SK-N-MC (cell line): ENCODE data around the gene TRIM47.

Experiments used
- DNase-seq: peaks from one replicate; pipeline ENCODE4 v3.0.0-alpha.2; 2011; ENCODE audit warnings: low read depth, low spot score
- H3K27ac ChIP-seq: fragments of 200-600 bp; sonication (generic); 2 replicates; pipeline ENCODE4 v1.5.1; 2016; ENCODE audit warnings: mixed run types
- H3K36me3 ChIP-seq: fragments of 200-600 bp; sonication (generic); 2 replicates; pipeline ENCODE4 v1.6.1; 2017; ENCODE audit warnings: antibody characterized with exemption, low read length, mixed read lengths; ENCODE audit not compliant: insufficient read depth
- H3K4me3 ChIP-seq: fragments of 200-600 bp; sonication (generic); 2 replicates; pipeline ENCODE4 v1.5.1; 2016
- H3K9ac ChIP-seq: fragments of 200-600 bp; sonication (generic); 2 replicates; pipeline ENCODE4 v1.8.0; 2017; ENCODE audit warnings: mixed run types, mixed read lengths; ENCODE audit not compliant: insufficient read length
- H3K9me3 ChIP-seq: fragments of 200-600 bp; sonication (generic); 2 replicates; pipeline ENCODE4 v1.6.1; 2017; ENCODE audit warnings: low read depth, mild to moderate bottlenecking, antibody characterized with exemption, low read length, moderate library complexity, mixed read lengths
- EZH2 ChIP-seq: fragments of 200-600 bp; sonication (generic); IDR thresholded peaks from one replicate; pipeline ENCODE4 v1.6.1; 2017; ENCODE audit warnings: antibody characterized with exemption
- FOXP2 ChIP-seq: optimal IDR thresholded peaks from 2 replicates; pipeline ENCODE3; 2011; ENCODE audit warnings: mild to moderate bottlenecking, moderate library complexity; ENCODE audit not compliant: insufficient read depth; ENCODE audit errors: extremely low read length, control extremely low read depth
- POLR2AphosphoS5 ChIP-seq: IDR thresholded peaks from 2 replicates; pipeline ENCODE4 v1.6.1; 2012; ENCODE audit warnings: mild to moderate bottlenecking, low read depth, low read length, borderline replicate concordance

Gene TRIM47

GRCh38 chr17:75885431-75885830, 7.0 kb upstream of the TRIM47 start:
- no peak overlapping the region for H3K27ac ChIP-seq
- no peak overlapping the region for H3K4me3 ChIP-seq
- no peaks in the 10 kb centered on the region for H3K36me3 ChIP-seq
- TF ChIP-seq POLR2AphosphoS5, result no peak
- TF ChIP-seq EZH2, result no peak
- TF ChIP-seq FOXP2, result no peak
- no peak overlapping the region for H3K9ac ChIP-seq
- H3K9me3 ChIP-seq, result no peaks in the 10 kb centered on the region
- DNase-seq, result no peak

DNA sequence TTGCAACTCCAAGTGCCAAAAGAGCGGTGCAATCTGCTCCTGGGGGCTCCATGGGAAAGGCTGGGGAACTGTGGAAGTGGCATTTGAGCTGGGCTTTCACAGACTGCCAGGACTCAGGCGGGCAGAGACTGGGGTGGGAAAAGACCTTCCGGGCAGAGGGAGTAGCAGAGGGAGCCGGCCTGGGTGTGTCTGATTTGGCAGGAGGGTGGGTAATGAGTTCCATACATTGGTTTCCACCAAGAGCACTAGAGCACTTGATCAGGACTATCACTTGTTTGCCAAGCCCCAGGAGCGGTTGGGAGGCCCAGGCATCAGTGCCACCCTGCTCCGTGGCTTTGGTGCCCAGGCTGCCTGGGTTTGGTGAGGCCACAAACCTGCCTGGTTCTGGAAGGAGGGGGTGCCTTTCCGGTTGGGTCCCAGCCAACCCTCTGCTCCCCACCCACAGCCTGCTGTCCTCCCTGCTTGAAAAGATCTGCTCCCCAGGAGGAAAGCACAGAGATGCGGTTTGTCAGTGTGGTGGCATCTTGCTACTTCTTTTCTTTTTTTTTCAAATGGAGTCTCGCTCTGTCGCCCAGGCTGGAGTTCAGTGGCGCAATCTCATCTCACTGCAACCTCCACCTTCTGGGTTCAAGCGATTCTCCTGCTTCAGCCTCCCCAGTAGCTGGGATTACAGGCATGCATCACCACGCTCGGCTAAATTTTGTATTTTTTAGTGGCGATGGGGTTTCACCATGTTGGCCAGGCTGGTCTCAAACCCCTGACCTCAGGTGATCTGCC, 3.5 kb upstream of the TRIM47 start:
- Histone ChIP-seq H3K9ac (no peak overlapping the region), H3K27ac (no peak overlapping the region), H3K4me3 (no peak overlapping the region), H3K36me3 (no peaks in the 10 kb centered on the region), H3K9me3 (no peaks in the 10 kb centered on the region)
- TF ChIP-seq FOXP2 (no peak), POLR2AphosphoS5 (no peak), EZH2 (no peak)
- DNase-seq, result no peak

DNA sequence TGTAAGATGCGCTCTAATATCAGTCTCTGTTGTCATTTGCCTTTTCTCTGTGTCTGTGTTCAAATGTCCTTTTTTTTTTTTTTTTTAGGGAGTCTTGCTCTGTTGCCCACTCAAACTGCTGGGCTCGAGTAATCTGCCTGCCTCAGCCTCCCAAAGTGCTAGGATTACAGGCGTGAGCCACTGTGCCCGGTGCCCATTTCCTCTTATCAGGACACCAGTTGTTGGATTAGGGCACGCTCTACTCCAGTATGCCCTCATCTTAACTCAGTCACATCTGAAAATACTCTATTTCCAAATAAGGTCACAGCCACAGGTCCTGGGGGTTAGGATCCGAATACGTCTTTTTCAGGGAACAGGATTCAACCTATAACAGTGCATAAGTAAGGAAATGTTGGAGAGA, 1.9 kb upstream of the TRIM47 start:
- Histone ChIP-seq H3K36me3 (no peaks in the 10 kb centered on the region), H3K9me3 (no peaks in the 10 kb centered on the region), H3K27ac (no peak overlapping the region), H3K9ac (no peak overlapping the region), H3K4me3 (no peak overlapping the region)
- no peak for TF ChIP-seq EZH2
- TF ChIP-seq POLR2AphosphoS5, result no peak
- no peak for TF ChIP-seq FOXP2
- DNase-seq, result no peak

GRCh38 chr17:75877752-75878173, 618 bp downstream of the TRIM47 start:
- no peak overlapping the region for H3K4me3 ChIP-seq
- H3K36me3 ChIP-seq, result no peaks in the 10 kb centered on the region
- no peak for DNase-seq
- H3K9ac ChIP-seq, result no peak overlapping the region
- TF ChIP-seq FOXP2 (no peak), POLR2AphosphoS5 (no peak), EZH2 (no peak)
- H3K27ac ChIP-seq, result no peak overlapping the region
- no peaks in the 10 kb centered on the region for H3K9me3 ChIP-seq

GRCh38 chr17:75876938-75877751, 1.2 kb downstream of the TRIM47 start:
- TF ChIP-seq EZH2 (no peak), FOXP2 (no peak), POLR2AphosphoS5 (no peak)
- Histone ChIP-seq H3K4me3 (no peak overlapping the region), H3K27ac (no peak overlapping the region), H3K9me3 (no peaks in the 10 kb centered on the region), H3K9ac (no peak overlapping the region), H3K36me3 (no peaks in the 10 kb centered on the region)
- DNase-seq, result no peak

DNA sequence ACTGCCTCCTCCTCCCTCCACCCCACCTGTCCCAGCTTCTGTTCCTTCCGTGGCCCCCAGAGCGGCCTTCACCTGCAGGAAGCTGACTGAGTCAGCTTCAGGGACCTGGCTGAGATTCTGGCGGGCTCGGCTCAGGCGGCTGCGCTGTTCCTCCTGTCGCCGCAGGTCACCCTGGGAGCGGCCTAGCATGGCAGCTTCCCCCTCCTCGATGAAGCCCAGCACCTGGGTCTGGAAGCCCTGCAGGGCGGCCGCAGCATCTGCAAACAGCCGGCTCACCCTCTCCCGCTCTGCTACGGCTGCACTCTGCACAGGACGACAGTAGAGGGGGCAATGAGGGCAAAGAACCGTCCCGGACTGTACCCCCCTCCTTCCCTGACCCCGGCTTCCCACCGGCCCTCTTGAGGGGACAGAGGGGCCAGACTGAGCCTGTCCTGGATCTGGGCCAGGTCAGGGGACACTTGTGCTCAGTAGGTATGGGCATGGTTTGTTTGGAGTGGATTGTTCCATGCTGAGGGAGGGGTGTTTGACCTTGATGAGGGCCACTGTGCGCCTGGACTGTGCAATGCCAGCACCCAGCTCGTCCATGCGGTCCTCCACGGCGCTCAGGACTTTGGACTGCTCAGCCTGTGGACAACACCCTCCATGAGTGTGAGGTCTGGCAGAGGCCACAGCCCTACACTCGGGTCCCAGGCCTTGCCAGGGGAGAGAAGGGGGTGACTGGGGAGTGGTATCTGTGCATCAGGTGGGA, 2.0 kb downstream of the TRIM47 start:
- no peak for DNase-seq
- Histone ChIP-seq H3K27ac (no peak overlapping the region), H3K4me3 (no peak overlapping the region), H3K9me3 (no peaks in the 10 kb centered on the region), H3K9ac (no peak overlapping the region), H3K36me3 (no peaks in the 10 kb centered on the region)
- TF ChIP-seq POLR2AphosphoS5 (no peak), FOXP2 (no peak), EZH2 (no peak)

- TF ChIP-seq EZH2 (no peak), FOXP2 (no peak), POLR2AphosphoS5 (no peak)
- no peak for DNase-seq
- Histone ChIP-seq H3K9ac (no peak overlapping the region), H3K27ac (no peak overlapping the region), H3K36me3 (no peaks in the 10 kb centered on the region), H3K4me3 (no peak overlapping the region), H3K9me3 (no peaks in the 10 kb centered on the region)
These were observed 2.5 kb downstream of the TRIM47 start for GRCh38 chr17:75875940-75876189.

DNA sequence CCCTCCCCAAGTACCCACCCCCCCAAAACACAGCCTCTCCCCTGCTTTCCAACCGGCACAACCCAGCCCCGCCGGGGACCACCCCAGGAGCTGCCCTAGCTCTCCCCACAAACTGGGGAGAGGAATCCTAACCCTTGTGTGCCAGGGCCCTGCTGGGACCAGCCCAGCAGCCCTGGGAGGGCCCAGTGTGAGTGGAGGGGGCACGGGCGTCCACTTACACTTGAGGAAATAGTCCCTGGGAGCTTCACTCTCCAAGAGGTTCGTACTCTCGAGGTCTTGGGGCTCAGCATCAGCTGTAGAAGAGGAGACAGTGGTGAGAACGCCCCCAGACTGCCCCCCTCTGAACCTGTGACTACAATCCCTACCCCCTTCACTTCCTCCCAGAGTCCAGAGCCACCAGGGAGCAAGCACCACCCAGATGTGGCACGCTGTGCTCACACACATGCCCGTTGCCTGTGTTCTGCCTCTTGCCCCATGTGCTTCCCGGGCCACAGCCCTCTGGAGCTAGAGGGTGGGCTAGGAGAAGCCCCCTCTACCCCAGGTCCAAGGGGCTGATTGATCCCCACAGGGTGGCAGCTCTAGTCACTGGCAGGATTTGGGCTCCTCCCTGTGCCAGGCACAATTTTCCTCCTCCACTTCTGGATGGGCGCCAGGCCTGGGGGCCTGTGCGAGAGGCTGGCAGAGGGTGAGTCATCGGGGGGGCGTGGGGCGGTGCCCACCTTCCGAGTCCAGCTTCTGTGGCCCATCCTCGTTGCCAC, 3.0 kb downstream of the TRIM47 start:
- no peak for DNase-seq
- H3K4me3 ChIP-seq, result no peak overlapping the region
- TF ChIP-seq FOXP2, result no peak
- TF ChIP-seq EZH2, result no peak

More for the DNA sequence above, 3.0 kb downstream of the TRIM47 start:
- Histone ChIP-seq H3K27ac (no peak overlapping the region), H3K36me3 (no peaks in the 10 kb centered on the region), H3K9ac (no peak overlapping the region), H3K9me3 (no peaks in the 10 kb centered on the region)
